ENCODE data around the gene HNRNPA3. TPM values are rescaled to one million over a fixed set of nuclear protein-coding genes. Genes with fewer than 3 reads are reported as not detected.
"Not testable (repeated sequence)": the region's sequence is repeated elsewhere in the genome, so short reads cannot be mapped to it uniquely, and the experiment has no call there.

HNRNPA3 gene
- total RNA-seq, 1 experiment from 2014 or later, result 406 TPM

GRCh38 chr2:177183860-177184259 lies 28.7 kb upstream of the HNRNPA3 start:
- Mint-ChIP-seq H3K27ac (no peak overlapping the region), H3K4me1 (peaks cover 14% of the 10 kb centered on the region), H3K36me3 (no peaks in the 10 kb centered on the region), H3K9me3 (no peaks in the 10 kb centered on the region), H3K4me3 (no peak overlapping the region), H3K27me3 (ENCODE audit: low read depth) (no peaks in the 10 kb centered on the region; the same call in 1 of the 2 replicates)
- no peak for ATAC-seq
- ChIA-PET POLR2A (no interaction called here), CTCF (no interaction called here)
- TF ChIP-seq FOXP4 (CRISPR knock-in tag; IDR thresholded peaks at IDR 0.05), result no peak
- TF ChIP-seq ZNF512 (CRISPR knock-in tag; IDR thresholded peaks at IDR 0.05; ENCODE audit: borderline replicate concordance), result no peak
- TF ChIP-seq E2F4 (CRISPR knock-in tag; IDR thresholded peaks at IDR 0.05; ENCODE audit: borderline replicate concordance, low read depth), result no peak
- no peak for DNase-seq (ENCODE audit: low spot score)

- ChIA-PET CTCF (no interaction called here), POLR2A (no interaction called here)
- H3K4me3 Mint-ChIP-seq, result no peak overlapping the region
- ATAC-seq (no peak), DNase-seq (ENCODE audit: low spot score) (no peak)
- H3K9me3 Mint-ChIP-seq, result no peaks in the 10 kb centered on the region
- peaks cover 7% of the 10 kb centered on the region for H3K4me1 Mint-ChIP-seq
- no peak overlapping the region for H3K27ac Mint-ChIP-seq
- no peaks in the 10 kb centered on the region; the same call in 1 of the 2 replicates for H3K27me3 Mint-ChIP-seq (ENCODE audit: low read depth)
- H3K36me3 Mint-ChIP-seq, result no peaks in the 10 kb centered on the region
- TF ChIP-seq HMGXB4 (CRISPR knock-in tag; IDR thresholded peaks at IDR 0.05) (no peak), TEAD4 (CRISPR knock-in tag; IDR thresholded peaks at IDR 0.05) (no peak), ZNF532 (CRISPR knock-in tag; IDR thresholded peaks at IDR 0.05; ENCODE audit: borderline replicate concordance) (no peak), E2F1 (CRISPR knock-in tag; IDR thresholded peaks at IDR 0.05) (no peak), TCF7 (CRISPR knock-in tag; IDR thresholded peaks at IDR 0.05; ENCODE audit: low read depth) (no peak), RELA (CRISPR knock-in tag; IDR thresholded peaks at IDR 0.05; ENCODE audit: borderline replicate concordance) (no peak), AR (CRISPR knock-in tag; IDR thresholded peaks at IDR 0.05) (no peak)
These were observed 28.0 kb upstream of the HNRNPA3 start for GRCh38 chr2:177184606-177185005.

- H3K4me3 Mint-ChIP-seq; H3K4me1 Mint-ChIP-seq; H3K27me3 Mint-ChIP-seq (ENCODE audit: low read depth); H3K36me3 Mint-ChIP-seq; ATAC-seq; POLR2A ChIA-PET; H3K9me3 Mint-ChIP-seq; H3K27ac Mint-ChIP-seq; DNase-seq (ENCODE audit: low spot score): not testable (repeated sequence)
- CTCF ChIA-PET, result interaction anchor here (1.7 kb wide), 1 partner anchor 21 kb away, joined by 4 read pairs; no protein-coding TSS in a partner anchor
These were observed 26.6 kb upstream of the HNRNPA3 start for GRCh38 chr2:177186038-177186437.

Measured in WTC11 (cell line).